ELF-1 (cell line): ENCODE results near the gene CDK4.

ENCODE experiments used
- DNase-seq: peaks from one replicate; pipeline ENCODE4 v3.0.0-alpha.2; 2016; ENCODE audit warnings: low read depth, low spot score

The CDK4 gene

GRCh38 chr12:57712701-57713100, 39.4 kb downstream of the CDK4 start:
- no peak for DNase-seq

GRCh38 chr12:57708296-57708695, 43.8 kb downstream of the CDK4 start:
- no peak for DNase-seq

- no peak for DNase-seq
Measured at GRCh38 chr12:57707250-57707649, 44.9 kb downstream of the CDK4 start.

GRCh38 chr12:57700317-57700716, 51.8 kb downstream of the CDK4 start:
- no peak for DNase-seq

- DNase-seq: no peak
Measured at GRCh38 chr12:57698414-57698813, 53.7 kb downstream of the CDK4 start.
